RWPE1 (cell line): Measurements from ENCODE around the gene PDE4B.

Source experiments
- CTCF ChIA-PET: fragments of 350-600 bp; sonication (Branson Sonifier 250); formaldehyde crosslinking; extraction: SDS; loops from one replicate; lab custom pipeline; 2021; lab: Yijun Ruan, JAX
- POLR2A ChIA-PET: fragments of 400-600 bp; formaldehyde crosslinking; extraction: SDS; loops from one replicate; lab custom pipeline; 2020; ENCODE audit warnings: antibody characterized with exemption; ENCODE audit not compliant: low non-redundant PET; lab: Yijun Ruan, JAX
- DNase-seq: peaks from one replicate; pipeline ENCODE4 v3.0.0; 2012; ENCODE audit warnings: low spot score
- H3K27ac ChIP-seq: fragments of 450-650 bp; 2 replicates; pipeline ENCODE4 v1.5.1; 2017
- CTCF ChIP-seq: fragments of 450-650 bp; conservative IDR thresholded peaks from 2 replicates; pipeline ENCODE4 v1.5.1; 2017; ENCODE audit warnings: low read depth, mild to moderate bottlenecking

The PDE4B gene

GRCh38 chr1:66159800-66160199 lies 367.1 kb downstream of the PDE4B start:
- DNase-seq: no peak
- no peak overlapping the region for H3K27ac ChIP-seq
- TF ChIP-seq CTCF: no peak
- CTCF ChIA-PET: no interaction called here
- POLR2A ChIA-PET: no interaction called here

GRCh38 chr1:66160719-66161118 lies 368.0 kb downstream of the PDE4B start:
- no peak for DNase-seq
- no peak for TF ChIP-seq CTCF
- POLR2A ChIA-PET: no interaction called here
- no peak overlapping the region for H3K27ac ChIP-seq
- CTCF ChIA-PET: no interaction called here

GRCh38 chr1:66166753-66167152 lies 374.1 kb downstream of the PDE4B start:
- no peak overlapping the region for H3K27ac ChIP-seq
- DNase-seq: no peak
- no peak for TF ChIP-seq CTCF
- CTCF ChIA-PET: no interaction called here
- POLR2A ChIA-PET: no interaction called here

GRCh38 chr1:66167267-66167666 lies 374.6 kb downstream of the PDE4B start:
- ChIA-PET POLR2A (no interaction called here), CTCF (no interaction called here)
- TF ChIP-seq CTCF: no peak
- DNase-seq: no peak
- H3K27ac ChIP-seq: no peak overlapping the region

- no peak overlapping the region for H3K27ac ChIP-seq
- DNase-seq: no peak
- ChIA-PET CTCF (no interaction called here), POLR2A (no interaction called here)
- TF ChIP-seq CTCF: no peak
These were observed 375.8 kb downstream of the PDE4B start for GRCh38 chr1:66168467-66168887.

- no peak for TF ChIP-seq CTCF
- H3K27ac ChIP-seq: no peak overlapping the region
- CTCF ChIA-PET: no interaction called here
- DNase-seq: no peak
- POLR2A ChIA-PET: no interaction called here
These were observed 376.4 kb downstream of the PDE4B start for GRCh38 chr1:66168948-66169671.
